Measurements from ENCODE around the gene ADARB2. TPM values are rescaled to one million over a fixed set of nuclear protein-coding genes. Genes with fewer than 3 reads are reported as not detected.

The ADARB2 gene
- total RNA-seq, 4 donors from 2014 or later, result 0.80 to 4.9 (median 2.3) TPM

GRCh38 chr10:1153805-1154351, 583.4 kb downstream of the ADARB2 start:
- WGBS, 2 donors (ENCODE audit: low coverage in 1 of 2), result 78 to 83% methylated on average over 17 to 20 of the region's 20 CpGs
- no peak overlapping the region for H3K27ac ChIP-seq

GRCh38 chr10:1153251-1153763, 584.0 kb downstream of the ADARB2 start:
- WGBS, 2 donors (ENCODE audit: low coverage in 1 of 2), result 79 to 90% methylated on average over 4 to 6 of the region's 6 CpGs
- no peaks in the 10 kb centered on the region for H3K36me3 ChIP-seq
- H3K27ac ChIP-seq, result no peak overlapping the region
- H3K27me3 ChIP-seq, result no peaks in the 10 kb centered on the region
- H3K4me1 ChIP-seq, result no peaks in the 10 kb centered on the region
- intact Hi-C loops (cut with DNase I; ENCODE audit: low total_unique reads), result no loop called here
- no peaks in the 10 kb centered on the region for H3K9me3 ChIP-seq
- TF ChIP-seq CTCF (IDR thresholded peaks at IDR 0.05) (no peak), POLR2AphosphoS5 (IDR thresholded peaks at IDR 0.05) (no peak), POLR2A (IDR thresholded peaks at IDR 0.05) (no peak)
- H3K4me3 ChIP-seq, result no peak overlapping the region
- DNase-seq, result no peak
- in situ Hi-C loops (cut with MboI; ENCODE audit: low pct_ligation_motif_present in 1 of 4, low pct_unique_long_range_greater_than_20kb in 1 of 4, low sequenced_read_pairs in 3 of 4), result no loop called here

More at GRCh38 chr10:1153805-1154351, 583.4 kb downstream of the ADARB2 start:
- no peaks in the 10 kb centered on the region for H3K27me3 ChIP-seq
- no peak overlapping the region for H3K4me3 ChIP-seq
- H3K9me3 ChIP-seq, result no peaks in the 10 kb centered on the region
- DNase-seq, result no peak
- no peak for TF ChIP-seq CTCF (IDR thresholded peaks at IDR 0.05)
- TF ChIP-seq EP300 (IDR thresholded peaks at IDR 0.05; ENCODE audit: low read depth), result no peak
- no peak for TF ChIP-seq POLR2AphosphoS5 (IDR thresholded peaks at IDR 0.05)
- no peak for TF ChIP-seq POLR2A (IDR thresholded peaks at IDR 0.05)
- in situ Hi-C loops (cut with MboI; ENCODE audit: low pct_ligation_motif_present in 1 of 4, low pct_unique_long_range_greater_than_20kb in 1 of 4, low sequenced_read_pairs in 3 of 4), result no loop called here
- H3K36me3 ChIP-seq, result no peaks in the 10 kb centered on the region
- intact Hi-C loops (cut with DNase I; ENCODE audit: low total_unique reads), result no loop called here
- H3K4me1 ChIP-seq, result no peaks in the 10 kb centered on the region

- WGBS, 2 donors (ENCODE audit: low coverage in 1 of 2), result 60 to 84% methylated on average over 1 to 32 of the region's 32 CpGs
- in situ Hi-C loops (cut with MboI; ENCODE audit: low pct_ligation_motif_present in 1 of 4, low pct_unique_long_range_greater_than_20kb in 1 of 4, low sequenced_read_pairs in 3 of 4), result no loop called here
These were observed 584.7 kb downstream of the ADARB2 start for GRCh38 chr10:1152386-1153250.

GRCh38 chr10:1151076-1152033, 586.0 kb downstream of the ADARB2 start:
- Histone ChIP-seq H3K27ac (no peak overlapping the region), H3K9me3 (peaks cover under 1 to 5% of the 10 kb centered on the region in 2 donors), H3K4me1 (no peaks in the 10 kb centered on the region), H3K4me3 (no peak overlapping the region), H3K36me3 (no peaks in the 10 kb centered on the region), H3K27me3 (no peaks in the 10 kb centered on the region)
- in situ Hi-C loops (cut with MboI; ENCODE audit: low pct_ligation_motif_present in 1 of 4, low pct_unique_long_range_greater_than_20kb in 1 of 4, low sequenced_read_pairs in 3 of 4), result no loop called here
- no peak for DNase-seq
- WGBS, 2 donors (ENCODE audit: low coverage in 1 of 2), result 53 to 80% methylated on average over 3 to 15 of the region's 15 CpGs
- intact Hi-C loops (cut with DNase I; ENCODE audit: low total_unique reads), result no loop called here
- TF ChIP-seq EP300 (IDR thresholded peaks at IDR 0.05; ENCODE audit: low read depth) (no peak), POLR2AphosphoS5 (IDR thresholded peaks at IDR 0.05) (no peak), CTCF (IDR thresholded peaks at IDR 0.05) (no peak), POLR2A (IDR thresholded peaks at IDR 0.05) (no peak)

More at GRCh38 chr10:1152386-1153250, 584.7 kb downstream of the ADARB2 start:
- Histone ChIP-seq H3K27me3 (no peaks in the 10 kb centered on the region), H3K9me3 (no peaks in the 10 kb centered on the region), H3K27ac (no peak overlapping the region), H3K4me3 (no peak overlapping the region), H3K4me1 (no peaks in the 10 kb centered on the region), H3K36me3 (no peaks in the 10 kb centered on the region)
- DNase-seq, result no peak
- intact Hi-C loops (cut with DNase I; ENCODE audit: low total_unique reads), result no loop called here
- TF ChIP-seq EP300 (IDR thresholded peaks at IDR 0.05; ENCODE audit: low read depth), result no peak
